SK-N-MC (cell line): ENCODE data around the gene SLC9A9.

Experiments used
- EZH2 ChIP-seq: fragments of 200-600 bp; sonication (generic); IDR thresholded peaks from one replicate; pipeline ENCODE4 v1.6.1; 2017; ENCODE audit warnings: antibody characterized with exemption
- FOXP2 ChIP-seq: optimal IDR thresholded peaks from 2 replicates; pipeline ENCODE3; 2011; ENCODE audit warnings: mild to moderate bottlenecking, moderate library complexity; ENCODE audit not compliant: insufficient read depth; ENCODE audit errors: extremely low read length, control extremely low read depth
- POLR2AphosphoS5 ChIP-seq: IDR thresholded peaks from 2 replicates; pipeline ENCODE4 v1.6.1; 2012; ENCODE audit warnings: mild to moderate bottlenecking, low read depth, low read length, borderline replicate concordance

DNA sequence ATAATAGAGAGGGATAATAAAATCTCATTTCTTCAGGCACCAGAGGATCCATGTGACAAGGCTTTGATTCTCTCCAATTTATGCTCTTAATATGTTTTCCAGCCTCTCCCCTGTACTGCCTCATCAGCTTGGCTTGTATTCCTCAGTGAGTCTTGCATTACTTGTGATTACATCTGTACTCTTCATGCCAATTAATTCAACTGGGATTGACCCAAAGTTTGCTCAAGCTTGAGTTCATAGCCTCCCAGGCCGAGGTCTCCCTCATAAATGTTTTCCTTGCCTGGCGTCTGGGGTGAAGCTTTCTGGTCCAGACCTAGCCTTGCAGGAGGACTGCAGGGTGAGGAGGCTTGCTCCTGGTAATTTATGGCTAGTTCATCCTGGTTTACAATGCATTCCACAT lies 581.8 kb downstream of the SLC9A9 start:
- TF ChIP-seq EZH2 (no peak), POLR2AphosphoS5 (no peak), FOXP2 (no peak)
